GM23338 (cell line): ENCODE measurements around the gene DMRTC2.

Experiments
- CREB1 ChIP-seq: fragments of 250-450 bp; sonication (Bioruptor Pico); IDR thresholded peaks from 2 replicates; pipeline ENCODE4 v1.5.0; 2020; ENCODE audit warnings: low read depth, mild to moderate bottlenecking, moderate library complexity
- ETS1 ChIP-seq: IDR thresholded peaks from 2 replicates; pipeline ENCODE4 v1.6.1; 2016; ENCODE audit warnings: antibody characterized with exemption
- EZH2 ChIP-seq: fragments of 200-600 bp; sonication (generic); IDR thresholded peaks from one replicate; pipeline ENCODE4 v1.8.0; 2017; ENCODE audit warnings: antibody characterized with exemption, mild to moderate bottlenecking, low read depth; ENCODE audit not compliant: unreplicated experiment
- EZH2phosphoT487 ChIP-seq: fragments of 200-600 bp; sonication (generic); IDR thresholded peaks from one replicate; pipeline ENCODE4 v1.8.1; 2018; ENCODE audit warnings: antibody characterized with exemption; ENCODE audit not compliant: unreplicated experiment
- JUNB ChIP-seq: IDR thresholded peaks from one replicate; pipeline ENCODE4 v1.6.1; 2016; ENCODE audit warnings: antibody characterized with exemption; ENCODE audit not compliant: unreplicated experiment
- NANOG ChIP-seq: IDR thresholded peaks from 2 replicates; pipeline ENCODE4 v1.6.1; 2016; ENCODE audit warnings: antibody characterized with exemption, borderline replicate concordance
- POLR2AphosphoS5 ChIP-seq: IDR thresholded peaks from 2 replicates; pipeline ENCODE4 v1.6.1; 2016; ENCODE audit warnings: antibody characterized with exemption, low read depth
- ZNF114 ChIP-seq: fragments of 250-450 bp; sonication (Bioruptor Pico); IDR thresholded peaks from 2 replicates; pipeline ENCODE4 v1.5.0; 2020; ENCODE audit warnings: mild to moderate bottlenecking, moderate library complexity
- ZNF331 ChIP-seq: fragments of 250-450 bp; sonication (Bioruptor Pico); IDR thresholded peaks from 2 replicates; pipeline ENCODE4 v1.5.0; 2020; ENCODE audit warnings: low read depth, mild to moderate bottlenecking, moderate library complexity
- TF ChIP-seq, protein P1 (sequence below), 2 experiments: fragments of 200-600 bp in 1 of 2; sonication (generic) in 1 of 2; conservative IDR thresholded peaks; 2 replicates each; pipeline versions ENCODE4 v1.5.1 to v1.6.1; 2016 to 2017; ENCODE audit warnings: antibody characterized with exemption in 2 of 2, low read depth in 2 of 2, mild to moderate bottlenecking in 2 of 2, moderate library complexity in 1 of 2

DNA sequence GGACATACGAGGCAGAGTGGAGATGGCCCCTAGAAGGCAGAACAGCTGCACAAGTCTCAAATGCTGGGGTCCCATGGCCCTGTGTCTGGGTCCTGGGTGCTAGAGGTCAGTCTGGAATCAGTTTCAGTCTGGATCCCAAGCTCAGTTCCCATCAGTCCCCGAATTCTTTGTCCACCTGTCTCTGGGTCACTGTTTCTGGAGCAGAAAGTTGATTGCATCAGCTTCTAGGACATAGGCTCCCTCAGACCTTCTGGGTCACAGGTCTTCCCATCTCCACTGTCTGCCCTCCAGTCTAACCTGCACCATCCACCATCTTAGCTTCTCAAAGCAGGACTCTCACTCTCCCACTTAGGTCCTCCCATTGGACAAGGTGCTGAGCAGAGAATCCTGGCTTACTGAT is 5.6 kb upstream of the DMRTC2 start:
- TF ChIP-seq, protein P1, sequence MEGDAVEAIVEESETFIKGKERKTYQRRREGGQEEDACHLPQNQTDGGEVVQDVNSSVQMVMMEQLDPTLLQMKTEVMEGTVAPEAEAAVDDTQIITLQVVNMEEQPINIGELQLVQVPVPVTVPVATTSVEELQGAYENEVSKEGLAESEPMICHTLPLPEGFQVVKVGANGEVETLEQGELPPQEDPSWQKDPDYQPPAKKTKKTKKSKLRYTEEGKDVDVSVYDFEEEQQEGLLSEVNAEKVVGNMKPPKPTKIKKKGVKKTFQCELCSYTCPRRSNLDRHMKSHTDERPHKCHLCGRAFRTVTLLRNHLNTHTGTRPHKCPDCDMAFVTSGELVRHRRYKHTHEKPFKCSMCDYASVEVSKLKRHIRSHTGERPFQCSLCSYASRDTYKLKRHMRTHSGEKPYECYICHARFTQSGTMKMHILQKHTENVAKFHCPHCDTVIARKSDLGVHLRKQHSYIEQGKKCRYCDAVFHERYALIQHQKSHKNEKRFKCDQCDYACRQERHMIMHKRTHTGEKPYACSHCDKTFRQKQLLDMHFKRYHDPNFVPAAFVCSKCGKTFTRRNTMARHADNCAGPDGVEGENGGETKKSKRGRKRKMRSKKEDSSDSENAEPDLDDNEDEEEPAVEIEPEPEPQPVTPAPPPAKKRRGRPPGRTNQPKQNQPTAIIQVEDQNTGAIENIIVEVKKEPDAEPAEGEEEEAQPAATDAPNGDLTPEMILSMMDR (conservative IDR thresholded peaks at IDR 0.05; ENCODE audit: low read depth in 2 of 2) = no peak
- no peak for TF ChIP-seq EZH2phosphoT487
- no peak for TF ChIP-seq POLR2AphosphoS5
- no peak for TF ChIP-seq ZNF114 (CRISPR knock-in tag)
- no peak for TF ChIP-seq EZH2
- no peak for TF ChIP-seq ETS1
- no peak for TF ChIP-seq JUNB
- TF ChIP-seq ZNF331 = no peak
- TF ChIP-seq CREB1 (CRISPR knock-in tag) = no peak
- TF ChIP-seq NANOG = no peak
